Right atrium auricular region (tissue), 2 donors: ENCODE measurements around the gene RAPGEF2. TPM values are rescaled to one million over a fixed set of nuclear protein-coding genes. Genes with fewer than 3 reads are reported as not detected.
A peak's percentile ranks its signal among the peaks of the same experiment; 100 is the strongest.

Source experiments
- DNase-seq: peaks from one replicate; pipeline ENCODE4 v3.0.0-alpha.2; 2019; ENCODE audit warnings: low spot score
- H3K27ac ChIP-seq, 2 donors: fragments of 200-600 bp; sonication (generic); 1 replicate in 1 of 2; 2 replicates in 1 of 2; pipeline ENCODE4 v1.5.1; 2016 to 2019
- H3K27me3 ChIP-seq, 2 donors: fragments of 200-600 bp; sonication (generic); one replicate each; pipeline versions ENCODE4 v1.5.1 to v1.6.0; 2017 to 2019
- H3K36me3 ChIP-seq: fragments of 200-600 bp; sonication (generic); one replicate; pipeline ENCODE4 v1.5.1; 2016
- H3K4me1 ChIP-seq, 2 donors: fragments of 200-600 bp; sonication (generic); one replicate each; pipeline versions ENCODE4 v1.5.1 to v1.6.0; 2017 to 2019
- H3K4me3 ChIP-seq, 2 donors: fragments of 200-600 bp; sonication (generic); 1 replicate in 1 of 2; 2 replicates in 1 of 2; pipeline ENCODE4 v1.5.1; 2017 to 2019; ENCODE audit warnings: mild to moderate bottlenecking in 1 of 2, moderate library complexity in 1 of 2
- H3K9me3 ChIP-seq, 2 donors: fragments of 200-600 bp; sonication (generic); one replicate each; pipeline ENCODE4 v1.5.1; 2019
- total RNA-seq, 2 donors: library from RNA; depleted of rRNA; stranded (reverse); fragments of >200 nt; gene quantifications; one replicate each; pipeline ENCODE4 v1.1.0, GENCODE V29; 2016
- TF ChIP-seq, protein P1 (sequence below), 2 donors: fragments of 200-600 bp; sonication (generic); IDR thresholded peaks; one replicate each; pipeline ENCODE4 v1.5.1; 2019; ENCODE audit warnings: antibody characterized with exemption in 2 of 2

The RAPGEF2 gene
- total RNA-seq, 2 donors from 2014 or later, result 49.8 to 51.5 TPM

DNA sequence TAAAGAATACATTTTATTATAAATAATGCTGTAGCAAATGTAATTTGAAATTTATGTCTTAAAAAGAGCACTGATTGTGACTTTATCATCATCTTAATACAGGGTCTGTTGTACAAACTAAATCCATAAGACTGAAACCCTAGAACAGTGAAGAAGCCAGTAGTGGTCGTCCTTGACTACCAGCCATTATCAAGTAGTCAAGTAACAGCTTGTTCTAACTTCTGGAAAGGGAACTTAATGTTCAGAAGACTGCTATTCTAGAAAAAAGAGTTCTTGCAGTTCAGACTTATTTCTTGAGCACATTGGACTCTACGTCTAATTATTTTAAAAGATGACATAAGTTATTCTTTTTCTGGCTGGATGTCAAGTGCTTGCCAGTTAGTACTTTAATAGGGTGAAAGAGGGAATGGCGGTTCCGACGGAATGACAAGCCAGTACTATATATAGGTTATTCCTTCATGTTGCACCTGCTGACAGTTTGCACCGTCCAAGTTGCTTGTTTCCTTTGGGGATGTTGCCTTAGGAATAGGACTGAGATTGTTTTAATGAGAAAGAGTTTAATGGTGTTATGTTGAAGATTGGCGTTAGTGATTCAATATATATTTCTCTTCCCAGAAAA, 109.9 kb downstream of the RAPGEF2 start:
- no peak for DNase-seq
- Histone ChIP-seq H3K4me1 (peaks cover 0 to 52% of the 10 kb centered on the region in 2 donors), H3K4me3 (no peak overlapping the region)

DNA sequence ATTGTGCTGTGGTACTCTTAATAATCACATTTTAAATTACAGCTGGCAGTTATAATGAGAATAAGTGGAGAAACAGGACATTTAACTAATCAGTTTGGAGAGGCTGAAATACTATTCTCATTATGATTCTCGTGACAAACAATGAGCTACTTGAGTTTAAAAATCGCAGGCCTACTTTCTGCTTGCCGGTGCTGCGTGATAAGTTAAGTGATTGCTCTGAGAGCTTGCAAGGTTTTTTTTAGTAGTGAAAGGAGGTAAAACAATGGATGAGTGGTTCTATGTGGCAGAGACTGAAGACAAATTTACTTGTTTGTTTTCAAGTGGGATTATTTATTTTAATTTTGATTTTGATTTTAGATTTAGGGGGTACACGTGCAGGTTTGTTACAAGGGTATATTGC, 114.0 kb downstream of the RAPGEF2 start:
- H3K27me3 ChIP-seq, result no peaks in the 10 kb centered on the region
- TF ChIP-seq, protein P1, sequence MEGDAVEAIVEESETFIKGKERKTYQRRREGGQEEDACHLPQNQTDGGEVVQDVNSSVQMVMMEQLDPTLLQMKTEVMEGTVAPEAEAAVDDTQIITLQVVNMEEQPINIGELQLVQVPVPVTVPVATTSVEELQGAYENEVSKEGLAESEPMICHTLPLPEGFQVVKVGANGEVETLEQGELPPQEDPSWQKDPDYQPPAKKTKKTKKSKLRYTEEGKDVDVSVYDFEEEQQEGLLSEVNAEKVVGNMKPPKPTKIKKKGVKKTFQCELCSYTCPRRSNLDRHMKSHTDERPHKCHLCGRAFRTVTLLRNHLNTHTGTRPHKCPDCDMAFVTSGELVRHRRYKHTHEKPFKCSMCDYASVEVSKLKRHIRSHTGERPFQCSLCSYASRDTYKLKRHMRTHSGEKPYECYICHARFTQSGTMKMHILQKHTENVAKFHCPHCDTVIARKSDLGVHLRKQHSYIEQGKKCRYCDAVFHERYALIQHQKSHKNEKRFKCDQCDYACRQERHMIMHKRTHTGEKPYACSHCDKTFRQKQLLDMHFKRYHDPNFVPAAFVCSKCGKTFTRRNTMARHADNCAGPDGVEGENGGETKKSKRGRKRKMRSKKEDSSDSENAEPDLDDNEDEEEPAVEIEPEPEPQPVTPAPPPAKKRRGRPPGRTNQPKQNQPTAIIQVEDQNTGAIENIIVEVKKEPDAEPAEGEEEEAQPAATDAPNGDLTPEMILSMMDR (IDR thresholded peaks at IDR 0.05), result no peak
- H3K9me3 ChIP-seq, result no peaks in the 10 kb centered on the region
- peaks cover 0 to 73% of the 10 kb centered on the region in 2 donors for H3K4me1 ChIP-seq
- no peaks in the 10 kb centered on the region for H3K36me3 ChIP-seq
- peak overlapping the region; percentile 20 to 36 for H3K27ac ChIP-seq
- DNase-seq, result no peak
- no peak overlapping the region for H3K4me3 ChIP-seq

More for the DNA sequence above, 109.9 kb downstream of the RAPGEF2 start:
- Histone ChIP-seq H3K27ac (peak overlapping the region; percentile 49 to 73), H3K27me3 (no peaks in the 10 kb centered on the region), H3K9me3 (no peaks in the 10 kb centered on the region), H3K36me3 (no peaks in the 10 kb centered on the region)
- TF ChIP-seq, protein P1 (IDR thresholded peaks at IDR 0.05), result no peak

- peak overlapping the region; percentile 30 to 54 for H3K27ac ChIP-seq
Observed at GRCh38 chr4:159219862-159220261, 117.0 kb downstream of the RAPGEF2 start.

GRCh38 chr4:159220353-159220752, 117.5 kb downstream of the RAPGEF2 start:
- Histone ChIP-seq H3K9me3 (no peaks in the 10 kb centered on the region), H3K27me3 (no peaks in the 10 kb centered on the region), H3K4me1 (peaks cover 0 to 55% of the 10 kb centered on the region in 2 donors), H3K27ac (peak overlapping the region; percentile 30 to 54), H3K4me3 (no peak overlapping the region), H3K36me3 (no peaks in the 10 kb centered on the region)
- TF ChIP-seq, protein P1 (IDR thresholded peaks at IDR 0.05), result no peak
- no peak for DNase-seq

More at GRCh38 chr4:159219862-159220261, 117.0 kb downstream of the RAPGEF2 start:
- no peaks in the 10 kb centered on the region for H3K27me3 ChIP-seq
- H3K4me3 ChIP-seq, result no peak overlapping the region
- TF ChIP-seq, protein P1 (IDR thresholded peaks at IDR 0.05), result no peak
- no peaks in the 10 kb centered on the region for H3K9me3 ChIP-seq
- peaks cover 0 to 55% of the 10 kb centered on the region in 2 donors for H3K4me1 ChIP-seq
- no peaks in the 10 kb centered on the region for H3K36me3 ChIP-seq
- no peak for DNase-seq

GRCh38 chr4:159221280-159221679, 118.4 kb downstream of the RAPGEF2 start:
- Histone ChIP-seq H3K4me1 (peaks cover 0 to 47% of the 10 kb centered on the region in 2 donors), H3K9me3 (no peaks in the 10 kb centered on the region), H3K36me3 (no peaks in the 10 kb centered on the region), H3K27ac (peak overlapping the region in 1 of 2 donors; percentile 54), H3K27me3 (no peaks in the 10 kb centered on the region), H3K4me3 (no peak overlapping the region)
- TF ChIP-seq, protein P1 (IDR thresholded peaks at IDR 0.05), result no peak
- DNase-seq, result no peak
